HepG2 (cell line): Measurements from ENCODE around the gene LAMB4. TPM values are rescaled to one million over a fixed set of nuclear protein-coding genes. Genes with fewer than 3 reads are reported as not detected.

Experiments
- ATAC-seq: fragments of 200-7000 bp; cut with Tn5 transposase; 3 replicates; pipeline ENCODE4 v1.9.1; 2020; ENCODE audit warnings: mild to moderate bottlenecking, moderate library complexity
- BruUV-seq: library from RNA; stranded (reverse); fragments of 400-500 nt; replicated peaks from 2 replicates; lab custom pipeline; 2021; lab: Mats Ljungman, UMichigan
- CTCF ChIA-PET: fragments of 300-600 bp; formaldehyde crosslinking; extraction: SDS; loops from one replicate; lab custom pipeline; 2021; ENCODE audit warnings: low total read pairs, inconsistent platforms, low intra/inter-chr PET ratio; lab: Yijun Ruan, JAX
- POLR2A ChIA-PET: fragments of 350-600 bp; sonication (Branson Sonifier 250); formaldehyde crosslinking; loops from one replicate; lab custom pipeline; 2020; ENCODE audit warnings: antibody characterized with exemption, inconsistent platforms; lab: Yijun Ruan, JAX
- DNase-seq: peaks from one replicate; pipeline ENCODE4 v3.0.0-alpha.2; 2015; ENCODE audit warnings: low spot score
- FAIRE-seq: peaks from 3 replicates; lab custom pipeline; 2011; peaks lifted over from hg19 to GRCh38; lab: Jason Lieb, UNC
- H2AFZ ChIP-seq: one replicate; pipeline ENCODE4 v1.6.1; 2011; ENCODE audit warnings: low read length, inconsistent platforms
- H3K27ac ChIP-seq: fragments of 300-600 bp; 3 replicates; pipeline ENCODE4 v1.8.0; 2011; ENCODE audit warnings: mixed run types, mild to moderate bottlenecking, mixed read lengths, low read length, inconsistent platforms; ENCODE audit not compliant: insufficient read depth; ENCODE audit errors: extremely low read length
- H3K27me3 ChIP-seq, 2 experiments: fragments of 200-600 bp in 1 of 2; 2 replicates in 1 of 2; 3 replicates in 1 of 2; pipeline versions ENCODE4 v1.6.0 to v1.8.0; 2011; ENCODE audit warnings: low read length in 2 of 2, mild to moderate bottlenecking in 2 of 2, moderate library complexity in 2 of 2, inconsistent platforms in 1 of 2; ENCODE audit not compliant: insufficient read depth in 2 of 2, control insufficient read depth in 1 of 2
- H3K36me3 ChIP-seq, 2 experiments: fragments of 200-600 bp in 1 of 2; replicated peaks in 1 of 2; 2 replicates in 1 of 2; 3 replicates in 1 of 2; pipeline versions ENCODE4 v1.5.1 to v1.8.0; 2011; ENCODE audit warnings: low read length in 2 of 2, inconsistent platforms in 1 of 2; ENCODE audit not compliant: insufficient read depth in 2 of 2, control insufficient read depth in 1 of 2
- H3K4me1 ChIP-seq: 2 replicates; pipeline ENCODE4 v1.5.1; 2012; ENCODE audit warnings: low read length, inconsistent platforms; ENCODE audit not compliant: insufficient read depth
- H3K4me2 ChIP-seq: 2 replicates; pipeline ENCODE4 v1.6.0; 2011; ENCODE audit warnings: low read depth, low read length, inconsistent platforms
- H3K4me3 ChIP-seq, 3 experiments: fragments of 200-600 bp in 1 of 3; sonication (generic), shearing (Covaris generic) in 1 of 3; replicated peaks in 1 of 3; 2 replicates each; pipeline ENCODE4 v1.5.1; 2011 to 2016; ENCODE audit warnings: low read length in 3 of 3, inconsistent platforms in 2 of 3, low read depth in 2 of 3, mild to moderate bottlenecking in 2 of 3, control low read depth in 1 of 3, mixed read lengths in 1 of 3; ENCODE audit not compliant: insufficient read depth in 1 of 3
- H3K79me2 ChIP-seq: one replicate; pipeline ENCODE4 v1.6.1; 2011; ENCODE audit warnings: low read length, inconsistent platforms; ENCODE audit not compliant: insufficient read depth
- H3K9ac ChIP-seq: 2 replicates; pipeline ENCODE4 v1.6.0; 2011; ENCODE audit warnings: mild to moderate bottlenecking, low read depth, low read length, inconsistent platforms; ENCODE audit not compliant: insufficient read depth
- H3K9me3 ChIP-seq: 2 replicates; pipeline ENCODE4 v1.5.1; 2012; ENCODE audit warnings: mild to moderate bottlenecking, low read length
- H4K20me1 ChIP-seq: 2 replicates; pipeline ENCODE4 v1.6.0; 2011; ENCODE audit warnings: inconsistent platforms, mild to moderate bottlenecking, low read length, moderate library complexity; ENCODE audit not compliant: insufficient read depth
- DNMT3B ChIP-seq: conservative IDR thresholded peaks from 2 replicates; pipeline ENCODE4 v1.6.1; 2016; ENCODE audit warnings: missing biosample characterization, control low read depth
- EEA1 ChIP-seq: sonication (generic); formaldehyde crosslinking; IDR thresholded peaks from 2 replicates; pipeline ENCODE4 v1.5.1; 2020; ENCODE audit warnings: mild to moderate bottlenecking, missing genetic modification reagents, borderline replicate concordance
- ETV5 ChIP-seq: IDR thresholded peaks from 2 replicates; pipeline ENCODE4 v1.6.1; 2018; ENCODE audit warnings: missing biosample characterization, missing genetic modification reagents, inconsistent platforms, borderline replicate concordance
- FOXC1 ChIP-seq: sonication (generic); formaldehyde crosslinking; IDR thresholded peaks from 2 replicates; pipeline ENCODE4 v1.8.0; 2022; ENCODE audit warnings: mild to moderate bottlenecking, missing genetic modification reagents, borderline replicate concordance
- GTF2F1 ChIP-seq: fragments of 150-350 bp; IDR thresholded peaks from 2 replicates; pipeline ENCODE4 v1.6.1; 2014; ENCODE audit warnings: low read length
- MAFG ChIP-seq: sonication (generic); formaldehyde crosslinking; IDR thresholded peaks from 2 replicates; pipeline ENCODE4 v1.5.1; 2020; ENCODE audit warnings: mild to moderate bottlenecking, missing genetic modification reagents
- NCOA1 ChIP-seq: sonication (generic); formaldehyde crosslinking; IDR thresholded peaks from 2 replicates; pipeline ENCODE4 v1.9.0; 2021; ENCODE audit warnings: missing genetic modification reagents
- NFKBIZ ChIP-seq: IDR thresholded peaks from 2 replicates; pipeline ENCODE4 v1.6.1; 2018; ENCODE audit warnings: missing genetic modification reagents, missing compliant biosample characterization
- PCBP1 ChIP-seq: fragments of 200-400 bp; formaldehyde crosslinking; IDR thresholded peaks from 2 replicates; pipeline ENCODE4 v1.6.1; 2017; ENCODE audit warnings: mild to moderate bottlenecking, low read depth, low read length, borderline replicate concordance
- POLR2A ChIP-seq, 2 experiments: IDR thresholded peaks; 2 replicates each; pipeline ENCODE4 v1.6.1; 2011; ENCODE audit warnings: low read depth in 2 of 2, low read length in 2 of 2, mild to moderate bottlenecking in 1 of 2, moderate library complexity in 1 of 2; ENCODE audit not compliant: insufficient read depth in 1 of 2
- RBM39 ChIP-seq: fragments of 200-400 bp; formaldehyde crosslinking; IDR thresholded peaks from one replicate; pipeline ENCODE4 v1.6.1; 2018; ENCODE audit warnings: antibody characterized with exemption, mild to moderate bottlenecking, low read depth, low read length; ENCODE audit not compliant: poor library complexity, severe bottlenecking
- SATB2 ChIP-seq: sonication (generic); formaldehyde crosslinking; IDR thresholded peaks from 2 replicates; pipeline ENCODE4 v1.5.0; 2020; ENCODE audit warnings: missing genetic modification reagents
- ZNF329 ChIP-seq: sonication (generic); formaldehyde crosslinking; IDR thresholded peaks from 2 replicates; pipeline ENCODE4 v1.9.0; 2021; ENCODE audit warnings: low read depth, mild to moderate bottlenecking, missing genetic modification reagents
- ZNF446 ChIP-seq: sonication (generic); formaldehyde crosslinking; IDR thresholded peaks from 2 replicates; pipeline ENCODE4 v1.5.0; 2020; ENCODE audit warnings: mild to moderate bottlenecking, missing genetic modification reagents
- ZNF543 ChIP-seq: sonication (generic); formaldehyde crosslinking; IDR thresholded peaks from 2 replicates; pipeline ENCODE4 v1.4.0; 2020; ENCODE audit warnings: mild to moderate bottlenecking, missing genetic modification reagents
- ZSCAN21 ChIP-seq: sonication (generic); formaldehyde crosslinking; IDR thresholded peaks from 2 replicates; pipeline ENCODE4 v1.8.0; 2022; ENCODE audit warnings: mild to moderate bottlenecking, missing genetic modification reagents, moderate library complexity, borderline replicate concordance
- WGBS: methylation state at CpG from one replicate; pipeline ENCODE4 v1.1.6; 2017; ENCODE audit warnings: low lambda C conversion rate; 5-methylcytosine and 5-hydroxymethylcytosine counted together
- in situ Hi-C: cut with HindIII; loops from 2 replicates; pipeline ENCODE4 v1.10.0; 2017; ENCODE audit warnings: low pct_unique_long_range_greater_than_20kb; ENCODE audit not compliant: extremely low pct_ligation_motif_present
- intact Hi-C: fragments of 100-400 bp; cut with micrococcal nuclease; formaldehyde crosslinking; loops from one replicate; pipeline ENCODE4 v1.10.0; 2022; ENCODE audit not compliant: unreplicated experiment
- polyA plus RNA-seq, 8 experiments: library from polyadenylated mRNA; depleted of rRNA in 3 of 8; stranded (reverse) in 7 of 8; unstranded in 1 of 8; fragments of >200 nt; fragmentation: Illumina TruSeq in 4 of 8; extraction: Trizol in 4 of 8; gene quantifications; 2 replicates each; pipeline versions ENCODE4 v1.2.1 to v1.2.3, GENCODE V29; 2011 to 2016; ENCODE audit warnings: low read depth in 4 of 8, missing spikeins in 1 of 8, mixed read lengths in 1 of 8; ENCODE audit not compliant: insufficient read depth in 1 of 8
- total RNA-seq, 5 experiments: library from RNA; depleted of rRNA; stranded (reverse); fragments of >200 nt; fragmentation: Illumina TruSeq; extraction: Trizol; gene quantifications; 2 replicates each; pipeline ENCODE4 v1.2.3, GENCODE V29; 2016; ENCODE audit warnings: low read depth in 1 of 5
- TF ChIP-seq, protein P1 (sequence below): sonication (generic); formaldehyde crosslinking; IDR thresholded peaks from 2 replicates; pipeline ENCODE4 v1.4.0; 2020; ENCODE audit warnings: missing genetic modification reagents, borderline replicate concordance

Gene LAMB4
- total and polyA plus RNA-seq, 2 of the 13 experiments (the other 11 are each of a cell fraction or from before 2014, with no cell fraction given), result 0.05 TPM; not detected in 1

- TF ChIP-seq, protein P1, sequence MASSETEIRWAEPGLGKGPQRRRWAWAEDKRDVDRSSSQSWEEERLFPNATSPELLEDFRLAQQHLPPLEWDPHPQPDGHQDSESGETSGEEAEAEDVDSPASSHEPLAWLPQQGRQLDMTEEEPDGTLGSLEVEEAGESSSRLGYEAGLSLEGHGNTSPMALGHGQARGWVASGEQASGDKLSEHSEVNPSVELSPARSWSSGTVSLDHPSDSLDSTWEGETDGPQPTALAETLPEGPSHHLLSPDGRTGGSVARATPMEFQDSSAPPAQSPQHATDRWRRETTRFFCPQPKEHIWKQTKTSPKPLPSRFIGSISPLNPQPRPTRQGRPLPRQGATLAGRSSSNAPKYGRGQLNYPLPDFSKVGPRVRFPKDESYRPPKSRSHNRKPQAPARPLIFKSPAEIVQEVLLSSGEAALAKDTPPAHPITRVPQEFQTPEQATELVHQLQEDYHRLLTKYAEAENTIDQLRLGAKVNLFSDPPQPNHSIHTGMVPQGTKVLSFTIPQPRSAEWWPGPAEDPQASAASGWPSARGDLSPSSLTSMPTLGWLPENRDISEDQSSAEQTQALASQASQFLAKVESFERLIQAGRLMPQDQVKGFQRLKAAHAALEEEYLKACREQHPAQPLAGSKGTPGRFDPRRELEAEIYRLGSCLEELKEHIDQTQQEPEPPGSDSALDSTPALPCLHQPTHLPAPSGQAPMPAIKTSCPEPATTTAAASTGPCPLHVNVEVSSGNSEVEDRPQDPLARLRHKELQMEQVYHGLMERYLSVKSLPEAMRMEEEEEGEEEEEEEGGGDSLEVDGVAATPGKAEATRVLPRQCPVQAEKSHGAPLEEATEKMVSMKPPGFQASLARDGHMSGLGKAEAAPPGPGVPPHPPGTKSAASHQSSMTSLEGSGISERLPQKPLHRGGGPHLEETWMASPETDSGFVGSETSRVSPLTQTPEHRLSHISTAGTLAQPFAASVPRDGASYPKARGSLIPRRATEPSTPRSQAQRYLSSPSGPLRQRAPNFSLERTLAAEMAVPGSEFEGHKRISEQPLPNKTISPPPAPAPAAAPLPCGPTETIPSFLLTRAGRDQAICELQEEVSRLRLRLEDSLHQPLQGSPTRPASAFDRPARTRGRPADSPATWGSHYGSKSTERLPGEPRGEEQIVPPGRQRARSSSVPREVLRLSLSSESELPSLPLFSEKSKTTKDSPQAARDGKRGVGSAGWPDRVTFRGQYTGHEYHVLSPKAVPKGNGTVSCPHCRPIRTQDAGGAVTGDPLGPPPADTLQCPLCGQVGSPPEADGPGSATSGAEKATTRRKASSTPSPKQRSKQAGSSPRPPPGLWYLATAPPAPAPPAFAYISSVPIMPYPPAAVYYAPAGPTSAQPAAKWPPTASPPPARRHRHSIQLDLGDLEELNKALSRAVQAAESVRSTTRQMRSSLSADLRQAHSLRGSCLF, result no peak
- TF ChIP-seq POLR2A (IDR thresholded peaks at IDR 0.05; ENCODE audit: insufficient read depth in 1 of 2, low read depth in 2 of 2, low read length in 2 of 2) (no peak), EEA1 (CRISPR knock-in tag) (no peak), MAFG (no peak), ZNF329 (CRISPR knock-in tag) (no peak)
Measured at GRCh38 chr7:108127461-108127860, 2.7 kb downstream of the LAMB4 start (continued).

- ChIA-PET POLR2A (no interaction called here), CTCF (no interaction called here)
- FAIRE-seq, result no peak
- Histone ChIP-seq H3K79me2 (no peaks in the 10 kb centered on the region), H3K4me3 (no peak overlapping the region), H3K4me2 (no peak overlapping the region), H3K4me1 (no peaks in the 10 kb centered on the region), H3K27ac (no peak overlapping the region), H3K27me3 (no peaks in the 10 kb centered on the region; a peak in 1 of 5 replicates), H2AFZ (no peak overlapping the region), H4K20me1 (no peaks in the 10 kb centered on the region), H3K36me3 (no peaks in the 10 kb centered on the region), H3K9me3 (no peaks in the 10 kb centered on the region)
- no peak for DNase-seq
- 61% methylated on average over 3 of the region's 3 CpGs for WGBS
- no peak for ATAC-seq
- intact Hi-C loops, result no loop called here
- no TSS peak for BruUV-seq
- TF ChIP-seq GTF2F1 (no peak), ZNF446 (CRISPR knock-in tag) (no peak), ZSCAN21 (no peak), NFKBIZ (CRISPR knock-in tag) (no peak), SATB2 (no peak), NCOA1 (CRISPR knock-in tag) (no peak), RBM39 (no peak), PCBP1 (no peak), ETV5 (CRISPR knock-in tag) (no peak), ZNF543 (CRISPR knock-in tag) (no peak), FOXC1 (CRISPR knock-in tag) (no peak), DNMT3B (CRISPR knock-in tag) (no peak)
- TF ChIP-seq, all 625 proteins: peak for 0
- H3K9ac ChIP-seq, result no peak overlapping the region
- in situ Hi-C loops, result loop anchor here (25.0 kb wide), 1 partner anchor 388 kb away; the partner anchor contains the start of gene CBLL1
Measured at GRCh38 chr7:108124820-108125219, 5.3 kb downstream of the LAMB4 start.
